ENCODE results near the gene LKAAEAR1.
A peak's percentile ranks its signal among the peaks of the same experiment; 100 is the strongest.
"Not testable (repeated sequence)": the region's sequence is repeated elsewhere in the genome, so short reads cannot be mapped to it uniquely, and the experiment has no call there.

Gene LKAAEAR1

GRCh38 chr20:64091770-64092169 lies 7.6 kb upstream of the LKAAEAR1 start:
- no peak overlapping the region for H3K27ac ChIP-seq
- TF ChIP-seq CTCF (IDR thresholded peaks at IDR 0.05), result no peak
- no peak for TF ChIP-seq ZFX (IDR thresholded peaks at IDR 0.05; ENCODE audit: borderline replicate concordance)

GRCh38 chr20:64091340-64091739 lies 7.1 kb upstream of the LKAAEAR1 start:
- TF ChIP-seq CTCF (IDR thresholded peaks at IDR 0.05) (no peak), ZFX (IDR thresholded peaks at IDR 0.05; ENCODE audit: borderline replicate concordance) (no peak)
- no peak overlapping the region for H3K27ac ChIP-seq

GRCh38 chr20:64090165-64090564 lies 6.0 kb upstream of the LKAAEAR1 start:
- H3K27ac ChIP-seq, result no peak overlapping the region
- TF ChIP-seq CTCF (IDR thresholded peaks at IDR 0.05) (no peak), ZFX (IDR thresholded peaks at IDR 0.05; ENCODE audit: borderline replicate concordance) (no peak)

GRCh38 chr20:64088586-64088985 lies 4.4 kb upstream of the LKAAEAR1 start:
- not testable (repeated sequence) for H3K27ac ChIP-seq

- not testable (repeated sequence) for H3K27ac ChIP-seq
Measured at GRCh38 chr20:64087226-64087825, 3.1 kb upstream of the LKAAEAR1 start.

- TF ChIP-seq ZFX (IDR thresholded peaks at IDR 0.05; ENCODE audit: borderline replicate concordance), result no peak
- no peak for TF ChIP-seq CTCF (IDR thresholded peaks at IDR 0.05)
Measured at GRCh38 chr20:64086801-64087200, 2.6 kb upstream of the LKAAEAR1 start.

GRCh38 chr20:64084685-64085152 lies 521 bp upstream of the LKAAEAR1 start:
- no peak overlapping the region for H3K27ac ChIP-seq
- TF ChIP-seq ZFX (IDR thresholded peaks at IDR 0.05; ENCODE audit: borderline replicate concordance) (no peak), CTCF (IDR thresholded peaks at IDR 0.05) (no peak)

More at GRCh38 chr20:64086801-64087200, 2.6 kb upstream of the LKAAEAR1 start:
- H3K27ac ChIP-seq, result no peak overlapping the region

GRCh38 chr20:64083378-64083803 lies 807 bp downstream of the LKAAEAR1 start:
- TF ChIP-seq CTCF (IDR thresholded peaks at IDR 0.05) (peak; percentile 90), ZFX (IDR thresholded peaks at IDR 0.05; ENCODE audit: borderline replicate concordance) (no peak)

More at GRCh38 chr20:64083378-64083803, 807 bp downstream of the LKAAEAR1 start:
- peak overlapping the region; percentile 13; the same call in 1 of the 2 replicates for H3K27ac ChIP-seq
